Inferior parietal cortex (tissue), 1 donor: ENCODE measurements around the gene CCDC18.
"Not testable (repeated sequence)": the region's sequence is repeated elsewhere in the genome, so short reads cannot be mapped to it uniquely, and the experiment has no call there.

ENCODE experiments used
- DNase-seq: peaks from one replicate; pipeline ENCODE4 v3.0.0-alpha.2; 2016; ENCODE audit errors: extremely low spot score

The CCDC18 gene, protein sequence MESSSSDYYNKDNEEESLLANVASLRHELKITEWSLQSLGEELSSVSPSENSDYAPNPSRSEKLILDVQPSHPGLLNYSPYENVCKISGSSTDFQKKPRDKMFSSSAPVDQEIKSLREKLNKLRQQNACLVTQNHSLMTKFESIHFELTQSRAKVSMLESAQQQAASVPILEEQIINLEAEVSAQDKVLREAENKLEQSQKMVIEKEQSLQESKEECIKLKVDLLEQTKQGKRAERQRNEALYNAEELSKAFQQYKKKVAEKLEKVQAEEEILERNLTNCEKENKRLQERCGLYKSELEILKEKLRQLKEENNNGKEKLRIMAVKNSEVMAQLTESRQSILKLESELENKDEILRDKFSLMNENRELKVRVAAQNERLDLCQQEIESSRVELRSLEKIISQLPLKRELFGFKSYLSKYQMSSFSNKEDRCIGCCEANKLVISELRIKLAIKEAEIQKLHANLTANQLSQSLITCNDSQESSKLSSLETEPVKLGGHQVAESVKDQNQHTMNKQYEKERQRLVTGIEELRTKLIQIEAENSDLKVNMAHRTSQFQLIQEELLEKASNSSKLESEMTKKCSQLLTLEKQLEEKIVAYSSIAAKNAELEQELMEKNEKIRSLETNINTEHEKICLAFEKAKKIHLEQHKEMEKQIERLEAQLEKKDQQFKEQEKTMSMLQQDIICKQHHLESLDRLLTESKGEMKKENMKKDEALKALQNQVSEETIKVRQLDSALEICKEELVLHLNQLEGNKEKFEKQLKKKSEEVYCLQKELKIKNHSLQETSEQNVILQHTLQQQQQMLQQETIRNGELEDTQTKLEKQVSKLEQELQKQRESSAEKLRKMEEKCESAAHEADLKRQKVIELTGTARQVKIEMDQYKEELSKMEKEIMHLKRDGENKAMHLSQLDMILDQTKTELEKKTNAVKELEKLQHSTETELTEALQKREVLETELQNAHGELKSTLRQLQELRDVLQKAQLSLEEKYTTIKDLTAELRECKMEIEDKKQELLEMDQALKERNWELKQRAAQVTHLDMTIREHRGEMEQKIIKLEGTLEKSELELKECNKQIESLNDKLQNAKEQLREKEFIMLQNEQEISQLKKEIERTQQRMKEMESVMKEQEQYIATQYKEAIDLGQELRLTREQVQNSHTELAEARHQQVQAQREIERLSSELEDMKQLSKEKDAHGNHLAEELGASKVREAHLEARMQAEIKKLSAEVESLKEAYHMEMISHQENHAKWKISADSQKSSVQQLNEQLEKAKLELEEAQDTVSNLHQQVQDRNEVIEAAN (N-terminal part only)

DNA sequence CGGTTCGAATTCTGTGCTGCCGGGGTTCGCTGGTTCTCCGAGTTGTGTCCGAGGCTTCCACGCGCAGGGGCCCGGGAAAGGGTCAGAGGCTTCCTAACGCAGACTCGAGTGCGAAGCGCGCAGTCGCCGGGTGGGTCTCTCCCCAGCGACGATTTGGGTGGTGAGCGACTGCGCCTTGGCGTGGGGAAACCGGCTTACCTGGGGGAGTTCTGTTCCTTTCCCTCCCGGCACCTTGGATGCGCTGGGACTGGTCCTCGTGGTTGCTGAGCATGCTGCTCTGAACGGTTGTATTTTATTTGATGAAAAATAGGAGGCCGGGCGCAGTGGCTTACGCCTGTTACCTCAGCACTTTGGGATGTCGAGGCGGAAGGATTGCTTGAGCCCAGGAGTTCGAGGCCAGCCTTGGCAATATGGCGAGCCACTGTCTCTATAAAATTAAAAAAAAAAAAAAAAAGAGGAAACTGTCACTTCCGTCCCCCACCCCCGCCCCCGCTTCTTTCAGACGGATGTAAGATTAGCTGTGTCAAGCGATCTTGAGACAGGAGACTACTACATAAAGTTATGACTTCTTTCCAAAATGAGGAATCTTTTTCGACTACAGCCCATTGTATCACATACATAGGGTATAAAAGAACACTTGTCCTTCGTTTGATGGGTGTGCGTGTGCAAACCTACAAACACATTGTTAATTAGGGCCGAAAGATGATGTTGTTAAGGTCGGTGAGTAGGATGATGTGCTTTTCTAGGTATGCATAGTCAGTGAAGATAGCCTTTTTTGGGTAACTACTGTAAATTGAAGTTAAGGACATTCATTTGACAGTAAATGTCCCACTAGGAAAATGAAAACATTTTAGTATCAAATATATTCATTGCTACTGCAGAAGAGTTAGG lies at the start of gene CCDC18:
Gene CCDC18, plus strand, starts transcription at position 2 of the 891 bp plus-strand sequence. CDS start 2,638 bp downstream, outside the sequence.
- DNase-seq, result no peak

DNA sequence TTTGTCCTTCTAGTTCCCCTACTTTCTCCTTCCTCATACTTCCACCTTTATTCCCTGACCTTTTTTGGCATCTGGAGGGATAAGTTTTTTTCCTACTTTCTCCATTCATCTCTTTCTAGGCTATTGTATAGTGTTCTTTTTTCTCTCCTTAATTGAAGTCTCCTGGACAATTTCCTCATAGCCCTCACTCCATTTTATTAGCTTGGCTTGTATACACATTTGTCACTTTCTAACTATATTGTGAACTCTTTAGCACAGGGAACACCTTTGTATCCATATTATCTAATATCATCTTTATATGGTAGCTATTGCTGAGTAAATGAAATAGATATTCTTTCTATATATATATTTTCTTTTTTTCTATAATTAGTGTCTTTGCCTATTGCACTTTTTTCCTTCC lies 47.9 kb upstream of the CCDC18 start:
- no peak for DNase-seq

DNA sequence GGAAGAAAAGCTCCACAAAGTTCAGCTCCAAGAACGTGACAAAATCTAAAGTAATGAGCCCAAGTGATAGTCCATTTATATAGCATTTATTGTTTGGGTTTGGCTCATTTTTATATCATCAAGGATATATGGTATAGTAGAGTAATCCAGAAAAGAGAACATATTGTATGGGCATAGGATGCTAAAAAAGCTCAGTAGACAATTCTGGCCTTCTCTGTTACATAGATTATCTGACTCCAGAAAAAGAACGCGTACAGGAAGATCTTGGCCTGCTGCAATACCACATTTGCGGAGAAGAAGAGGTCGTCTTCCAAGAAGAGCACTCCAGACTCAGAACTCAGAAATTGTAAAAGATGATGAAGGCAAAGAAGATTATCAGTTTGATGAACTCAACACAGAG lies 44.1 kb upstream of the CCDC18 start:
- no peak for DNase-seq

DNA sequence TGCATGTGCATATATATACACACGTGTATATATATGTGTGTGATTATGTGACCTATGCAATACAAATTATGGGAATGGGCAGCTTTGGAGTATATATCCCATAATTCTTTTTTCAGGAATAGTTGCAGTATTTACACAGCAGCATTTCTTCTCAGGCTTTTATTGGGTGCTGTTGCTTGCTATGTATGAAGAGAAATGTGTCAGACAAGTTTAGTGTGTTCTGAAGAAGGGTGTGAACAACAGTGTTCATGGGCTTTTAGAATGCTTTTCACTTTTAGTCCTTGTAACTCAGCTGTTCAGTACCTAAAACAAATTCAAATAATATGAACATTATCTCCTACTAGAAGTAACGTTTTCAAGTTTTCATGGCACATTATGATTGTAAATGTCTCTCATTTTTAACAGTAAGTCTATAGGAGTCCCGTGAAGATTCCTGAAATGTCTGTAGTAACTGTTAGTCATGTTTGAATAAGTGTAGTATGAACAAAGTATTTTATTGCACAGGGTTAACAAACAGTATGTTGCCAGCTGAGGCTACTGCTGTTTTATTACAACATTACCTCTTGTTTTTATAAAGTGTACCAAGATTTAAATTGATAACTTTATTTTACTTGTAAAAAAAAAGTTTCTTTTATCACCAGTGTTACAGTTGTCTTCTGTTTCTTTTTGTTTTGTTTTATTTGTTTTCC lies 42.8 kb upstream of the CCDC18 start:
- DNase-seq, result no peak

DNA sequence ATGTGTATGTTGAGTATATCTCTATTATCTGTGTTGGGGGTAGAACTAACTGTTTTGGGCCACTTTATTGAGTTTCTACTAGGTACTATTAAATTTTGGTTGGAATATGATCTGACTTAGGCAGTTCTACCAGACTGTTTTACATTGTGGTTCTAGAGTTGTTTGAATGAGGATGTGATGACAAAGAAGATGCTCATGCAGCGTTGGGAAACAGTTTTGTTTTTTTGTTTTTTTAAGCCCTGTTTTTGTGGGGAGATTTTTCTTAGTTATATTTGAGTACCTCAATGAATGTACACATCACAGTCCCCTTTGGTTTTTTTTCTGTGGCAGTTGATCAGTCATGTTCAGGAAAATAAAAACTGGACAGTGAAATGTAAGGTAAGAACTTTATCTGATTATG lies 40.4 kb upstream of the CCDC18 start:
- DNase-seq, result no peak

DNA sequence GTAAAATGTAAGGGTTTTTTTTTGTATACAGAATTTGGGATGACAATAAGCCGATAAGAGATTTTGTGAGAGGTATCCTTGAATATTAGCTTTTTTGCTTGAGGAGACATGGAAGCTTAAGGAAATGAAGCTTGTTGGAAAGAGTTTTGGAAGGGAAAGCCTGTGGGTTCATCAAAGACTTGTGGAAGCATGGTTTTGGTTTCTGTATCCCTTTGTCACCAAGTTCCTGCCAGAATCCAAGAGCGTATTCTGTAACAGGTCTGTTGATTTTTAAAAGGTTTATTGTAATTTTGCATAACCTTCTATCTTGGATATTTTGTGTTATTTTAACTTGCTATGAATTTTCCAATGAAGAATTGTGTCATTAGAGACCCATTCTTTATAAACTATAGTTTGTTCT lies 38.4 kb upstream of the CCDC18 start:
- DNase-seq, result no peak

DNA sequence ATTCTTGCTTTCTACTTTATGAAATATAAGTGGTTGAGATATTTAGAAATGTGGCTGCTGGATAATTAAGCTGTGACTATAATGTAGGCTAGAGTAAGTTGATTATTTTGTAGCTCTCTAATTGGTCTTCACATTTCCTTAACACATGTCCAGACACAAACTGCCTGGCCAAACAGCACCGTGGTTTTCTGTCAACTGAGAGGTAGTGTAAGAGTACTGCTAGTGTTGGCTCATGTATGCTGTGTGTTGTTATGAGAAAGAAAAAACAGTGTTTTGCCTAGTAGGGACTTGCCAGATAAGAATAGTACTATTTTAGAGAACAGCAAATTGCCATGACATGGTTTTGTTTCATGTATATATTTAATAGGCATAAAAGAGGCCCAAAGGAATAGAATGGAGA lies 37.4 kb upstream of the CCDC18 start:
- no peak for DNase-seq

DNA sequence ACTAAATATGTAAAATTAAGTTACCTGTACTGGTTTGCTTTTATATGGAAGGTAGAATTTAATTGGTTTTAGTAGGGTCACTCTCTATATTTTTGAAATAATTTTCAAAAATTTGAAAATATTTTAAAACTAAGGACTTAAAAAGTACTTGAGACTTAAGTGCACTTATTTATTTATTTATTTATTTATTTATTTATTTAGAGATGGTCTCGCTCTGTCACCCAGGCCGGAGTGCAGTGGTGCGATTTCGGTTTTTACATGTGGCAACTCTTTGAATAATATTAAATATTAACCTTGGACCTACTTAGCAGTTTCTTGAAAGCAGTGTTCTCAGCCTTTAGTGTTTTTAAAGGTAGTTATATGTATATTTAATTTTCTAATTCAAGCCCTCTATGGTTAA lies 36.8 kb upstream of the CCDC18 start:
- DNase-seq, result no peak

DNA sequence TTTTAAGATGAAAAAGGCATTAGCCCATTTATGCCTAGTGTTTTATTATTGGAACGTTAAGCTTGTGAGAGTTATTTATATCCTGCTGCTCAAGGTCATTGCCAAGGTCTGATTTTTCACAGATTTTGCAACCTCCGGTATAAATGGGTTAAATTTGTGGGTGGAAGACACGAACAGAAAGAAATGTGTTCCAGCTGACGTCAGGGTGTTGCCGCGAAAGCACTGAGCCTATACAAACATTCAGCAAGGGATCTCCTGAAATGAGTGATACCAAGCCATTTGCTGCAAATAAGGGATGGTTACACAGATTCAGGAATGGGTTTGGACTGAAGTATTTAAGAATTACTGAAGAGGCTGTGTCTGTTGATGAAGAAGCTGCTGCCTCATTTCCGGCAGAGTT lies 32.5 kb upstream of the CCDC18 start:
- no peak for DNase-seq

DNA sequence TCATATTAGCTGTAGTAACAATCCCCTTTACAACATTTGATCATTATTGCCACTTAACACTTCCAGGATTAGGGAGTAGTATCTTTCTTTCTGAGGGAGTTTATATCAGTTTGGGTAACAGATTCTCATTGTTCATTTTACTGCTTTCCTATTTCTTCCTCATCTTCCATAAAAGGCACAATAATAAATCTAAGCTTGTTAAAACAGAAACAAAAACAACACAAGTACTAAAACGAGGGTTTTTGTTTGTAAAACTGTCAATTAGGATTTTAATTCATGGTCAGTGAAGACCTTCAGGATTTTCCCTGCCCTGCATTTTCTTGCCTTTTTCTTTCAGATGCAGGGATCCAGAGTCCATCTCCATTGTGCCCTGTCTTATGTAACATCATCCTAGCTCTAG lies 29.8 kb upstream of the CCDC18 start:
- DNase-seq, result no peak

DNA sequence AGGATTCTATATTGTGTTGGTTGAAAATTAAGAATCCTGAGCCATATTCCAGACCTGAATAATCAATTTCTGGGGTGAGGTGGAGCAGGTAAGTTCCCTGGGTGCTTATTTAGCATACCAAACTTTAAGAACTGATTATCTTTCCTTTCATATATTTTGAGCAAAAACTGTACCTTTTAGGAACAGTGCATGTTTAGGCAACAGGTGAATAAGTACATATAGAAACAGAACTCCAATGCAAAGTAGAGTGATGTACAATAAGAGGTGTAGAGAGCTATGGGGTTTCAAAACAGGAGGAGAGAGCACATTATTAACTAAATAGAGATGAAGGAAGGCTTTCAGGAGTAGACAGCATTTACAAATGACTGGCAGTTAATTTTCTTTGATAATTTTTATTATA lies 29.1 kb upstream of the CCDC18 start:
- DNase-seq, result no peak

DNA sequence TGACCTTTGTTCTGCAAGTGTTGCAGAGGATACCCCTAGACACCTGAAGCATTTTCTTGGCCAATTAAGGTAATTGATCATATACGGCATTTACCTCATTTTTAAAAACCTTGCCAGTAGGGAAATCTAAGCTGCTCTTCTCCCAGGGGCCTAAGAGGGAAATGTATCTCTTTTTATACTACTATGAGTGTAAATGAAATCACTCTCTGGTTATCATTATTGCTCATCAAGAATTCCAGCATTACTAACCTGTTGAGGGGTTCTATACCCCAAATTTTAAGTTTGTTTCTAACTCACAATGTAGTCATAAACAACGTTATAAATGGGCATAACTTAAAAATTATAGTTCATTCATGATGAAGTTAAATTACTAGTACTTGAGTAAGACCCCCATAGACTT lies 27.7 kb upstream of the CCDC18 start:
- DNase-seq, result no peak

DNA sequence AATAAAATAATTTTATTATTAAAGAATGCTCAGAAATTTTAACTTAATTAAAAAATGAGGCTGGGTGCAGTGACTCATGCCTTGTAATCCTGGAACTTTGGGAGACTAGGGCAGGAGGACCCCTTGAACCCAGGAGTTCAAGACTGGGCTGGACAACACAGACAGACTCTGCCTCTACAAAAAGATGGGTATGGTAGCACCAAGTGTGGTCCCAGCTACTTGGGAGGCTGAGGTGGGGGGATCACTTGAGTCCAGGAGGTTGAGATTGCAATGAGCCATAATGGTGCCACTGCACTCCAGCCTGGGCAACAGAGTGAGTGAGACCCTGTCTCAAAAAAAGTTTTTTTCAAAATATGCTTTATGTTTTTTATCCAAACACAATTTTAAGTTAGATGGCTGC lies 25.6 kb upstream of the CCDC18 start:
- no peak for DNase-seq

DNA sequence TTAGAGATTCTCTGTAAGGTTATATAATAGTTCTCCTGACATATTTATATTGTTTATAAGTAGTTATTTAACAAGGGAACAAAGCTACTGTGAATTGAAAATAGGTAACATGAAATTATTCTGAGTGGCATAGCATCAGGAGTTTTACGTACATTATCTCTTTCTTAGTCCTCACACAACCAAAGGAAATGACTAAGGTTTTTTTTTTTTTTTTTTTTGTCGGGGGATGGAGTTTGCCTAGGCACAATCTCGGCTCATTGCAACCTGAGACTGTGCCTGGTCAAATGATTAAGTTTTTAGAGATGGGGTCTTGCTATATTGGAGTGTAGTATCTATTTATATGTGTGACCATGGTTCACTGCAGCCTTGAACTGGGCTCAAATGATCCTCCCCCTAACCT lies 25.2 kb upstream of the CCDC18 start:
- DNase-seq, result no peak

DNA sequence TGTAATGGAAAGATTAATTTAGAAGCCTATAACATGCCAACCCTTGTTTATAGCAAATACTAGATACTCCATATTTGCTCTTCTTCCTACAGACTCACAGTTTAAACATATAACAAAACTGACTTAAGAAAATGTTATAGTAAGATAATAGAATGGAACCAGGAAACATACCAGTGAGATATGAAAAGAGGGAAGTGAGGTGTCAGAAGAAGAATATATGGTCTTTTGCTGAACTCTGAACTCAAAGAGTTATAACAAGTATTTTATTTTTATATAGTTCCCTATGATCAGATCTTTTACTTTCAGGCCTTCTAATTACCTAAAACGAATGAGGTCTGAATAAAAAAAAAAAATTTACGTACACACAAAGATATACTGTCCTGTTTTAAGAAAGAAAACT lies 21.2 kb upstream of the CCDC18 start:
- no peak for DNase-seq

DNA sequence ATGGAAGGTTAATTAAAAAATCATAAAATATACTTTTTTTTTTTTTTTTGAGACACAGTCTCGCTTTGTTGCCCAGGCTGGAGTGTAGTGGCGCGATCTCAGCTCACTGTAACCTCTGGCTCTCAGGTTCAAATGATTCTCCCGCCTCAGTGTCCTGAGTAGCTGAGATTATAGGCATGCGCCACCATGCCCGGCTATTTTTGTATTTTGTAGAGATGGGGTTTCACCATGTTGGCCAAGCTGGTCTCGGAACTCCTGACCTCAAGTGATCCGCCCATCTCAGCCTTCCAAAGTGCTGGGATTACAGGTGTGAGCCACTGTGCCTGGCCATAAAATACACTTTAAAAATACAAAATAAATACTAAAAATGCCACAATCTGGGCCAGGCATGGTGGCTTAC lies 17.2 kb upstream of the CCDC18 start:
- DNase-seq, result not testable (repeated sequence)

DNA sequence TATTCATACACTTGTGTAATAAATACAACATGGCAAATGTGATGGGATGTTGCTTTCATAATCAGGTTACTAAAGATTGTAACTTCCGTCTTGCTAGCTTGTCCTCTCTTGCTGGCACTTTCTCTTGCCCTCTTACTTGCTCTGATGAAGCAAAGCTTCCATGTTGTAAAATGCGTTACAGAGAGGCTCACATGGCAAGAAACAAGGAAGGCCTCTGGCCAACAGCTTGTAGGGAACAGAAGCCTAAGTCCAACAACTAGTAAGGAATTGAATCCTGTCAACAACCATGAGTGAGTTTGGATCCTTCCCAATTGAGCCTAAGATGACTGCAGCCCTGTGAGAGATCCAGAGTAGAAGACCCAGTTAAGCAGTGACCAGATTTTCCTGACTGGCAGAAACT lies 15.7 kb upstream of the CCDC18 start:
- DNase-seq, result no peak

DNA sequence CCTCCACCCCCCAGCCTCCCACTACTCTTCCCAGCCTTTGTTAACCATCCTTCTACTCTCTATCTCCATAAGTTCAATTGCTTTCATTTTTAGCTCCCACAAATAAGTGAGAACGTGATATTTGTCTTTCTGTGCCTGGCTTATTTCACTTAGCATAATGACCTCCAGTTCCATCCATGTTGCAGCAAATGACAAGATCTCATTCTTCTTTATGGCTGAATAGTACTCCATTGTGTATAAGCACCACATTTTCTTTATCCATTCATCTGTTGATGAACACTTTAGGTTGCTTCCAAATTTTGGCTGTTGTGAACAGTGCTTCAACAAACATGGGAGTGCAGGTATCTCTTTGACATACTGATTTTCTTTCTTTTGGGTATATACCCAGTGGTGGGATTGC lies 14.6 kb upstream of the CCDC18 start:
- not testable (repeated sequence) for DNase-seq

DNA sequence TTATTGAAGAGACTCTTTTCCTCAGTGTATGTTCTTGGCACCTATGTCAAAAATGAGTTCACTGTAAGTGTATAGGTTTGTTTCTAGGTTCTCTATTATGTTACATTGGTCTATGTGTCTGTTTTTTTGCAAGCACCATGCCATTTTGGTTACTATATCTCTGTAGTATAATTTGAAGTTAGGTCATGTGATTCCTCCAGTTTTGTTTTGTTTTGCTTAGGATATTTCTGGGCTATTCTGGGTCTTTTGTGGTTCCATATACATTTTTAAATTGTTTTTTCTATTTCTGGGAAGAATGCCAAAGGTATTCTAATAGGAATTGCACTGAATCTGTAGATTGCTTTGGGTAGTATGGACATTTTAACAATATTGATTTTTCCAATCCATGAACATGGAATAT lies 13.5 kb upstream of the CCDC18 start:
- no peak for DNase-seq

DNA sequence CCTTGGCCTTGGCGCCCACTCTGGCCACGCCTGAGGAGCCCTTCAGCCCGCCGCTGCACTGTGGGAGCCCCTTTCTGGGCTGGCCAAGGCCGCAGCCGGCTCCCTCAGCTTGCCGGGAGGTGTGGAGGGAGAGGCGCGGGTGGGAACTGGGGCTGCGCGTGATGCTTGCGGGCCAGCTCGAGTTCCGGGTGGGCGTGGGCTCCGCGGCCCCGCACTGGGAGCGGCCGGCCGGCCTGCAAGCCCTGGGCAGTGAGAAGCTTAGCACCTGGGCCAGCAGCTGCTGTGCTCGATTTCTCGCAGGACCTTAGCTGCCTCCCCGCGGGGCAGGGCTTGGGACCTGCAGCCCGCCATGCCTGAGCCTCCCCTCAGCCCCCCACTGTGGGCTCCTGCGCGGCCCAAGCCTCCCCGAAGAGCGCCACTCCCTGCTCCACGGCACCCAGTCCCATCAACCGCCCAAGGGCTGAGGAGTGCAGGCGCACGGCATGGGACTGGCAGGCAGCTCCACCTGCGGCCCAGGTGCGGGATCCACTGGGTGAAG lies 10.3 kb upstream of the CCDC18 start:
- DNase-seq, result not testable (repeated sequence)
